Colon (tissue), 2 donors: ENCODE data around the gene CTDNEP1.

Experiments
- FAIRE-seq: peaks from 2 replicates; lab custom pipeline; 2012; peaks lifted over from hg19 to GRCh38; lab: Jason Lieb, UNC
- donor health status: control.
- donor health status: control.

CTDNEP1 gene

GRCh38 chr17:7215136-7215638, 36.3 kb downstream of the CTDNEP1 start:
- FAIRE-seq = no peak

GRCh38 chr17:7214300-7215135, 37.0 kb downstream of the CTDNEP1 start:
- FAIRE-seq = no peak

GRCh38 chr17:7213895-7214299, 37.6 kb downstream of the CTDNEP1 start:
- FAIRE-seq = no peak

- FAIRE-seq = no peak
Observed at GRCh38 chr17:7211491-7212273, 39.9 kb downstream of the CTDNEP1 start.

GRCh38 chr17:7208754-7209460, 42.6 kb downstream of the CTDNEP1 start:
- no peak for FAIRE-seq

GRCh38 chr17:7208027-7208571, 43.4 kb downstream of the CTDNEP1 start:
- no peak for FAIRE-seq

GRCh38 chr17:7207120-7208001, 44.2 kb downstream of the CTDNEP1 start:
- FAIRE-seq = no peak

- no peak for FAIRE-seq
Observed at GRCh38 chr17:7205561-7205960, 46.0 kb downstream of the CTDNEP1 start.

GRCh38 chr17:7204828-7205461, 46.6 kb downstream of the CTDNEP1 start:
- no peak for FAIRE-seq

GRCh38 chr17:7204336-7204735, 47.2 kb downstream of the CTDNEP1 start:
- no peak for FAIRE-seq

GRCh38 chr17:7203391-7203790, 48.1 kb downstream of the CTDNEP1 start:
- FAIRE-seq = no peak

GRCh38 chr17:7196651-7197401, 54.7 kb downstream of the CTDNEP1 start:
- no peak for FAIRE-seq

GRCh38 chr17:7195971-7196370, 55.6 kb downstream of the CTDNEP1 start:
- FAIRE-seq = no peak
